HepG2 (cell line): ENCODE results near the gene PIP4K2B. TPM values are rescaled to one million over a fixed set of nuclear protein-coding genes. Genes with fewer than 3 reads are reported as not detected.

Source experiments
- BRD4 ChIP-seq: sonication (generic); formaldehyde crosslinking; IDR thresholded peaks from 2 replicates; pipeline ENCODE4 v1.4.0; 2020; ENCODE audit warnings: missing genetic modification reagents
- DPF2 ChIP-seq: sonication (generic); formaldehyde crosslinking; IDR thresholded peaks from 2 replicates; pipeline ENCODE4 v1.4.0; 2020; ENCODE audit warnings: mild to moderate bottlenecking, low read depth, missing genetic modification reagents, borderline replicate concordance
- DR1 ChIP-seq: sonication (generic); formaldehyde crosslinking; IDR thresholded peaks from 2 replicates; pipeline ENCODE4 v1.8.0; 2021; ENCODE audit warnings: mild to moderate bottlenecking, missing genetic modification reagents, inconsistent platforms
- EP300 ChIP-seq, 3 experiments: sonication (generic) in 1 of 3; formaldehyde crosslinking in 1 of 3; IDR thresholded peaks; 2 replicates each; pipeline versions ENCODE4 v1.5.1 to v1.6.1; 2011 to 2020; ENCODE audit warnings: low read depth in 2 of 3, low read length in 2 of 3, borderline replicate concordance in 1 of 3, improper control_type of control experiment in 1 of 3, mild to moderate bottlenecking in 1 of 3, missing genetic modification reagents in 1 of 3, moderate library complexity in 1 of 3
- HIVEP1 ChIP-seq: sonication (generic); formaldehyde crosslinking; IDR thresholded peaks from 2 replicates; pipeline ENCODE4 v1.4.0; 2020; ENCODE audit warnings: mild to moderate bottlenecking, missing genetic modification reagents
- MEF2D ChIP-seq: sonication (generic); formaldehyde crosslinking; IDR thresholded peaks from 2 replicates; pipeline ENCODE4 v1.5.1; 2020; ENCODE audit warnings: mild to moderate bottlenecking, missing genetic modification reagents
- NCOA2 ChIP-seq: sonication (generic); formaldehyde crosslinking; IDR thresholded peaks from 2 replicates; pipeline ENCODE4 v1.8.0; 2022; ENCODE audit warnings: inconsistent platforms
- PHF8 ChIP-seq: sonication (generic); formaldehyde crosslinking; IDR thresholded peaks from 2 replicates; pipeline ENCODE4 v1.5.0; 2020; ENCODE audit warnings: missing genetic modification reagents
- POLR2G ChIP-seq: fragments of 200-400 bp; formaldehyde crosslinking; IDR thresholded peaks from 2 replicates; pipeline ENCODE4 v1.6.1; 2018; ENCODE audit warnings: mild to moderate bottlenecking, low read depth, low read length, moderate library complexity
- RBAK ChIP-seq: sonication (generic); formaldehyde crosslinking; IDR thresholded peaks from 2 replicates; pipeline ENCODE4 v1.5.1; 2020; ENCODE audit warnings: mild to moderate bottlenecking, missing genetic modification reagents
- RBM22 ChIP-seq: fragments of 200-400 bp; formaldehyde crosslinking; optimal IDR thresholded peaks from 2 replicates; pipeline ENCODE3; 2017; ENCODE audit warnings: mild to moderate bottlenecking, low read length, moderate library complexity
- TAF1 ChIP-seq: sonication (generic); formaldehyde crosslinking; IDR thresholded peaks from 2 replicates; pipeline ENCODE4 v1.4.0; 2020; ENCODE audit warnings: missing genetic modification reagents
- TEAD2 ChIP-seq: sonication (generic); formaldehyde crosslinking; IDR thresholded peaks from 2 replicates; pipeline ENCODE4 v1.9.0; 2021; ENCODE audit warnings: missing genetic modification reagents
- TFDP2 ChIP-seq: sonication (generic); formaldehyde crosslinking; IDR thresholded peaks from 2 replicates; pipeline ENCODE4 v1.4.0; 2020; ENCODE audit warnings: missing genetic modification reagents
- ZNF10 ChIP-seq: sonication (generic); formaldehyde crosslinking; IDR thresholded peaks from 2 replicates; pipeline ENCODE4 v1.4.0; 2020; ENCODE audit warnings: mild to moderate bottlenecking, low read depth, missing genetic modification reagents, borderline replicate concordance
- ZNF430 ChIP-seq: sonication (generic); formaldehyde crosslinking; IDR thresholded peaks from 2 replicates; pipeline ENCODE4 v1.9.0; 2021; ENCODE audit warnings: mild to moderate bottlenecking, missing genetic modification reagents
- ZNF512 ChIP-seq: sonication (generic); formaldehyde crosslinking; IDR thresholded peaks from 2 replicates; pipeline ENCODE4 v1.4.0; 2020; ENCODE audit warnings: mild to moderate bottlenecking, missing genetic modification reagents
- ZNF550 ChIP-seq: sonication (generic); formaldehyde crosslinking; IDR thresholded peaks from 2 replicates; pipeline ENCODE4 v1.4.0; 2020; ENCODE audit warnings: mild to moderate bottlenecking, missing genetic modification reagents, borderline replicate concordance
- ZNF879 ChIP-seq: sonication (generic); formaldehyde crosslinking; IDR thresholded peaks from 2 replicates; pipeline ENCODE4 v1.8.1; 2023; ENCODE audit warnings: missing genetic modification reagents
- polyA plus RNA-seq, 8 experiments: library from polyadenylated mRNA; depleted of rRNA in 3 of 8; stranded (reverse) in 7 of 8; unstranded in 1 of 8; fragments of >200 nt; fragmentation: Illumina TruSeq in 4 of 8; extraction: Trizol in 4 of 8; gene quantifications; 2 replicates each; pipeline versions ENCODE4 v1.2.1 to v1.2.3, GENCODE V29; 2011 to 2016; ENCODE audit warnings: low read depth in 4 of 8, missing spikeins in 1 of 8, mixed read lengths in 1 of 8; ENCODE audit not compliant: insufficient read depth in 1 of 8
- total RNA-seq, 5 experiments: library from RNA; depleted of rRNA; stranded (reverse); fragments of >200 nt; fragmentation: Illumina TruSeq; extraction: Trizol; gene quantifications; 2 replicates each; pipeline ENCODE4 v1.2.3, GENCODE V29; 2016; ENCODE audit warnings: low read depth in 1 of 5
- TF ChIP-seq, protein P1 (sequence below): sonication (generic); formaldehyde crosslinking; IDR thresholded peaks from 2 replicates; pipeline ENCODE4 v1.4.0; 2020; ENCODE audit warnings: missing genetic modification reagents, borderline replicate concordance
- TF ChIP-seq, protein P2 (sequence below): sonication (generic); formaldehyde crosslinking; IDR thresholded peaks from 2 replicates; pipeline ENCODE4 v1.8.1; 2023; ENCODE audit warnings: mild to moderate bottlenecking, missing genetic modification reagents
- TF ChIP-seq, protein P3 (sequence below): IDR thresholded peaks from 2 replicates; pipeline ENCODE4 v1.6.1; 2016; ENCODE audit warnings: mild to moderate bottlenecking

The PIP4K2B gene
- total and polyA plus RNA-seq, 2 of the 13 experiments (the other 11 are each of a cell fraction or from before 2014, with no cell fraction given), result 20.4 to 54.0 TPM

GRCh38 chr17:38733282-38733981 is 65.9 kb downstream of the PIP4K2B start (continued):
- no peak for TF ChIP-seq ZNF512 (CRISPR knock-in tag)
- TF ChIP-seq, protein P1, sequence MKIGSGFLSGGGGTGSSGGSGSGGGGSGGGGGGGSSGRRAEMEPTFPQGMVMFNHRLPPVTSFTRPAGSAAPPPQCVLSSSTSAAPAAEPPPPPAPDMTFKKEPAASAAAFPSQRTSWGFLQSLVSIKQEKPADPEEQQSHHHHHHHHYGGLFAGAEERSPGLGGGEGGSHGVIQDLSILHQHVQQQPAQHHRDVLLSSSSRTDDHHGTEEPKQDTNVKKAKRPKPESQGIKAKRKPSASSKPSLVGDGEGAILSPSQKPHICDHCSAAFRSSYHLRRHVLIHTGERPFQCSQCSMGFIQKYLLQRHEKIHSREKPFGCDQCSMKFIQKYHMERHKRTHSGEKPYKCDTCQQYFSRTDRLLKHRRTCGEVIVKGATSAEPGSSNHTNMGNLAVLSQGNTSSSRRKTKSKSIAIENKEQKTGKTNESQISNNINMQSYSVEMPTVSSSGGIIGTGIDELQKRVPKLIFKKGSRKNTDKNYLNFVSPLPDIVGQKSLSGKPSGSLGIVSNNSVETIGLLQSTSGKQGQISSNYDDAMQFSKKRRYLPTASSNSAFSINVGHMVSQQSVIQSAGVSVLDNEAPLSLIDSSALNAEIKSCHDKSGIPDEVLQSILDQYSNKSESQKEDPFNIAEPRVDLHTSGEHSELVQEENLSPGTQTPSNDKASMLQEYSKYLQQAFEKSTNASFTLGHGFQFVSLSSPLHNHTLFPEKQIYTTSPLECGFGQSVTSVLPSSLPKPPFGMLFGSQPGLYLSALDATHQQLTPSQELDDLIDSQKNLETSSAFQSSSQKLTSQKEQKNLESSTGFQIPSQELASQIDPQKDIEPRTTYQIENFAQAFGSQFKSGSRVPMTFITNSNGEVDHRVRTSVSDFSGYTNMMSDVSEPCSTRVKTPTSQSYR (CRISPR knock-in tag), result no peak
- peak; percentile 26; the same call in 1 of the 2 replicates for TF ChIP-seq HIVEP1 (CRISPR knock-in tag)
- TF ChIP-seq ZNF879 (CRISPR knock-in tag), result no peak
- no peak for TF ChIP-seq ZNF550
- no peak for TF ChIP-seq DPF2 (CRISPR knock-in tag)
- TF ChIP-seq TFDP2 (CRISPR knock-in tag), result 0 out of 2 replicates have a peak, but pooled peaks have one; percentile 2
- peak; percentile 18 for TF ChIP-seq RBM22
- no peak for TF ChIP-seq ZNF430
- TF ChIP-seq TAF1, result no peak
- TF ChIP-seq TEAD2 (CRISPR knock-in tag), result 0 out of 2 replicates have a peak, but pooled peaks have one; percentile 31
- no peak for TF ChIP-seq EP300 (IDR thresholded peaks at IDR 0.05; ENCODE audit: low read depth in 2 of 2, low read length in 2 of 2)
- TF ChIP-seq EP300 (CRISPR knock-in tag; IDR thresholded peaks at IDR 0.05; ENCODE audit: borderline replicate concordance), result no peak
- TF ChIP-seq ZNF10 (CRISPR knock-in tag), result no peak
- TF ChIP-seq RBAK (CRISPR knock-in tag), result no peak
- TF ChIP-seq PHF8 (CRISPR knock-in tag), result 0 out of 2 replicates have a peak, but pooled peaks have one; percentile 3
- TF ChIP-seq, protein P2, sequence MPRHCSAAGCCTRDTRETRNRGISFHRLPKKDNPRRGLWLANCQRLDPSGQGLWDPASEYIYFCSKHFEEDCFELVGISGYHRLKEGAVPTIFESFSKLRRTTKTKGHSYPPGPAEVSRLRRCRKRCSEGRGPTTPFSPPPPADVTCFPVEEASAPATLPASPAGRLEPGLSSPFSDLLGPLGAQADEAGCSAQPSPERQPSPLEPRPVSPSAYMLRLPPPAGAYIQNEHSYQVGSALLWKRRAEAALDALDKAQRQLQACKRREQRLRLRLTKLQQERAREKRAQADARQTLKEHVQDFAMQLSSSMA, result no peak
- no peak for TF ChIP-seq DR1
- TF ChIP-seq NCOA2 (CRISPR knock-in tag), result no peak
- TF ChIP-seq POLR2G, result peak; percentile 52; the same call in 1 of the 2 replicates
- TF ChIP-seq MEF2D, result no peak
- 0 out of 2 replicates have a peak, but pooled peaks have one; percentile 28 for TF ChIP-seq BRD4 (CRISPR knock-in tag)
- TF ChIP-seq, protein P3, sequence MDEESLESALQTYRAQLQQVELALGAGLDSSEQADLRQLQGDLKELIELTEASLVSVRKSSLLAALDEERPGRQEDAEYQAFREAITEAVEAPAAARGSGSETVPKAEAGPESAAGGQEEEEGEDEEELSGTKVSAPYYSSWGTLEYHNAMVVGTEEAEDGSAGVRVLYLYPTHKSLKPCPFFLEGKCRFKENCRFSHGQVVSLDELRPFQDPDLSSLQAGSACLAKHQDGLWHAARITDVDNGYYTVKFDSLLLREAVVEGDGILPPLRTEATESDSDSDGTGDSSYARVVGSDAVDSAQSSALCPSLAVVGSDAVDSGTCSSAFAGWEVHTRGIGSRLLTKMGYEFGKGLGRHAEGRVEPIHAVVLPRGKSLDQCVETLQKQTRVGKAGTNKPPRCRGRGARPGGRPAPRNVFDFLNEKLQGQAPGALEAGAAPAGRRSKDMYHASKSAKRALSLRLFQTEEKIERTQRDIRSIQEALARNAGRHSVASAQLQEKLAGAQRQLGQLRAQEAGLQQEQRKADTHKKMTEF (CRISPR knock-in tag), result no peak
